ENCODE data around the gene PLXDC1.

Gene PLXDC1

DNA sequence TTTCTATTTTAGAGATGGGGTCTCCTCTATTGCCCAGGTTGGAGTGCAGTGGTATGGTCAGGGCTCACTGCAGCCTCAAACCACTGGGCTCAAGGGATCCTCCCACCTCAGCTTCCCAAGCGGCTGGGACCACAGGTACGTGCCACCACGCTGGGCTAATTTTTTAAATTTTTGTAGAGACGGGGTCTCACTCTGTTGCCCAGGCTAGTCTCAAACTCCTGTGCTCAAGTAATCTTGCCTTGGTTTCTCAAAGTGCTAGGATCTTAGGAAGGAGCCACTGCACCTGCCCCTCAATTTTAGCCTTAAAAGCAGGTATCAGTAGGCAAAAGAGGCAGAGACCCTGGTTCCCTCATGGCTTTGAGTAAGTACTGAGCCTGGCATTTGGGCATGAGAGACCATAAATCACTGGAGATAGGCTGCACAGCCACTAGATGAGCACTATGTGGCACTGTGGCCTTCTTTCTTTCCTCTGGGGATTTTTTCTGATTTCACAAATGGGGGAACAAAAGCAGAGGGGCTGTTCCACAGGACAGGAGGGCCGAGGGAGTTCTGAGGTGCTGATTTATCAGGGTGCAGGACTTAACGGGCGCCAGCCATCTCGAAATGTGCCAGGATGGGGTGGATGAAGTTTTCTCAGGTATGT, 82.2 kb downstream of the PLXDC1 start:
- no peak overlapping the region for H3K4me3 ChIP-seq
- peaks cover 0 to 1% (median 0%) of the 10 kb centered on the region in 4 donors for H3K4me1 ChIP-seq
- no peaks in the 10 kb centered on the region for H3K9me3 ChIP-seq
- intact Hi-C loops (cut with DNase I; ENCODE audit: low total_unique reads), result loop anchor here (10.0 kb wide), 1 partner anchor 76 kb away; no protein-coding TSS in a partner anchor
- H3K27me3 ChIP-seq, result peaks cover 0 to 7% of the 10 kb centered on the region in 2 donors
- TF ChIP-seq, protein P1, sequence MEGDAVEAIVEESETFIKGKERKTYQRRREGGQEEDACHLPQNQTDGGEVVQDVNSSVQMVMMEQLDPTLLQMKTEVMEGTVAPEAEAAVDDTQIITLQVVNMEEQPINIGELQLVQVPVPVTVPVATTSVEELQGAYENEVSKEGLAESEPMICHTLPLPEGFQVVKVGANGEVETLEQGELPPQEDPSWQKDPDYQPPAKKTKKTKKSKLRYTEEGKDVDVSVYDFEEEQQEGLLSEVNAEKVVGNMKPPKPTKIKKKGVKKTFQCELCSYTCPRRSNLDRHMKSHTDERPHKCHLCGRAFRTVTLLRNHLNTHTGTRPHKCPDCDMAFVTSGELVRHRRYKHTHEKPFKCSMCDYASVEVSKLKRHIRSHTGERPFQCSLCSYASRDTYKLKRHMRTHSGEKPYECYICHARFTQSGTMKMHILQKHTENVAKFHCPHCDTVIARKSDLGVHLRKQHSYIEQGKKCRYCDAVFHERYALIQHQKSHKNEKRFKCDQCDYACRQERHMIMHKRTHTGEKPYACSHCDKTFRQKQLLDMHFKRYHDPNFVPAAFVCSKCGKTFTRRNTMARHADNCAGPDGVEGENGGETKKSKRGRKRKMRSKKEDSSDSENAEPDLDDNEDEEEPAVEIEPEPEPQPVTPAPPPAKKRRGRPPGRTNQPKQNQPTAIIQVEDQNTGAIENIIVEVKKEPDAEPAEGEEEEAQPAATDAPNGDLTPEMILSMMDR (IDR thresholded peaks at IDR 0.05), result peak; percentile 34 to 49
- H3K27ac ChIP-seq, result no peak overlapping the region
- no peak for DNase-seq
- no peaks in the 10 kb centered on the region for H3K36me3 ChIP-seq

GRCh38 chr17:39064819-39065218, 86.6 kb downstream of the PLXDC1 start:
- Histone ChIP-seq H3K36me3 (no peaks in the 10 kb centered on the region), H3K9me3 (no peaks in the 10 kb centered on the region), H3K4me3 (no peak overlapping the region), H3K4me1 (peaks cover 0 to 15% (median 7%) of the 10 kb centered on the region in 4 donors), H3K27ac (no peak overlapping the region), H3K27me3 (peaks cover 0 to 2% of the 10 kb centered on the region in 2 donors)
- intact Hi-C loops (cut with DNase I; ENCODE audit: low total_unique reads), result loop anchor here (10.0 kb wide), 1 partner anchor 80 kb away; no protein-coding TSS in a partner anchor
- TF ChIP-seq, protein P1 (IDR thresholded peaks at IDR 0.05), result no peak
- no peak for DNase-seq

DNA sequence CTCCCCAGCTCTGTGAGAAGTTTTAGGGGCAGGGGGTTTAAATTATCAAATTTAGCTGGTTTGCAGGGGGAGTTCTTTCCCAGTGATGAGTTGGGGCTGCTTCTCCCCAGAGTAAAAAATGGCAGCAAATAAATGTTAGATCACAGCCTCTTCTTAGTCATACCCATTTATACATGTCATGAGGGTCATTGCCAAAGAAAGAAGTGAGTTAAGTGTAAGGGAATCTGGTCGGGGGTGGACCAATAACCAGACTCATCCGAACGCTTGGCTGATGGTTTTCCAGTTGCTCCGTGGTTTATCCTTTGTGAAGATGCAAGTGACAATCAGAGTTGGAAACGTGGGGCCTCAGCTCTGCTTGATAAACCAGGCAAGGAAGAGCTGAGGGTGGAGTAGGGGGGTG, 87.1 kb downstream of the PLXDC1 start:
- intact Hi-C loops (cut with DNase I; ENCODE audit: low total_unique reads), result loop anchor here (10.0 kb wide), 1 partner anchor 80 kb away; no protein-coding TSS in a partner anchor
- DNase-seq, result no peak

DNA sequence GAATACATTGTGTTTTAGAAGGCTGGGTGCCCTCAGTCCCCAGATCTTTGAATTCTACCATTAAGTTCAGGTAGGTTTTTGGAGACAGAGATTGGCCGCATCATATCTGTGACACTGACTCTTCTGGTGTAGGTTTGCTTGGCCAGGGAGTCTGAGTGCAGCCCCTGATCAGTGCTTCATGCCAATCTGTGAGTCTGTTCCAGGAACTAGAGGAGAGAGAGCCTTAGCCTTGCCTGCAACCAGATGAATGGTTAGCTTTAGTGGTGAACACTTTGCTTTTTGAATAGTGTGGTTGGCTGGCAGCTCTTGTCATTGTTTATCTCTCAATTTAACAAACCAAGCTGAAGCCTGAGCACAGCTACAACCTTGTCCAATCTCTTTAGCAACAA, 87.8 kb downstream of the PLXDC1 start:
- H3K9me3 ChIP-seq, result no peaks in the 10 kb centered on the region
- TF ChIP-seq, protein P1 (IDR thresholded peaks at IDR 0.05), result no peak
- no peaks in the 10 kb centered on the region for H3K36me3 ChIP-seq
- intact Hi-C loops (cut with DNase I; ENCODE audit: low total_unique reads), result loop anchor here (10.0 kb wide), 1 partner anchor 81 kb away; no protein-coding TSS in a partner anchor
- no peak for DNase-seq
- H3K27me3 ChIP-seq, result no peaks in the 10 kb centered on the region
- peaks cover 0 to 15% (median 7%) of the 10 kb centered on the region in 4 donors for H3K4me1 ChIP-seq
- H3K27ac ChIP-seq, result no peak overlapping the region
- H3K4me3 ChIP-seq, result no peak overlapping the region

More for the DNA sequence above, 87.1 kb downstream of the PLXDC1 start:
- Histone ChIP-seq H3K36me3 (no peaks in the 10 kb centered on the region), H3K4me1 (peaks cover 0 to 15% (median 7%) of the 10 kb centered on the region in 4 donors), H3K9me3 (no peaks in the 10 kb centered on the region), H3K27ac (no peak overlapping the region), H3K27me3 (no peaks in the 10 kb centered on the region), H3K4me3 (no peak overlapping the region)
- TF ChIP-seq, protein P1 (IDR thresholded peaks at IDR 0.05), result no peak

GRCh38 chr17:39062846-39063680, 88.4 kb downstream of the PLXDC1 start:
- no peaks in the 10 kb centered on the region for H3K36me3 ChIP-seq
- TF ChIP-seq, protein P1 (IDR thresholded peaks at IDR 0.05), result no peak
- intact Hi-C loops (cut with DNase I; ENCODE audit: low total_unique reads), result loop anchor here (10.0 kb wide), 1 partner anchor 82 kb away; no protein-coding TSS in a partner anchor
- H3K9me3 ChIP-seq, result no peaks in the 10 kb centered on the region
- peaks cover 0 to 15% (median 7%) of the 10 kb centered on the region in 4 donors for H3K4me1 ChIP-seq
- H3K27me3 ChIP-seq, result no peaks in the 10 kb centered on the region
- no peak for DNase-seq
- no peak overlapping the region for H3K4me3 ChIP-seq
- no peak overlapping the region for H3K27ac ChIP-seq

All from tibial artery (tissue), 4 donors.